Activated CD4-positive, alpha-beta T cell treated with anti-CD3 and anti-CD28 coated beads, Interleukin-2, amount 50 U/mL, for 4 hours (primary cell): Measurements from ENCODE around the gene POLN.
"Not testable (repeated sequence)": the region's sequence is repeated elsewhere in the genome, so short reads cannot be mapped to it uniquely, and the experiment has no call there.

Experiments
- DNase-seq, 2 experiments: peaks; one replicate each; pipeline ENCODE4 v3.0.0-alpha.2; 2020

Gene POLN

DNA sequence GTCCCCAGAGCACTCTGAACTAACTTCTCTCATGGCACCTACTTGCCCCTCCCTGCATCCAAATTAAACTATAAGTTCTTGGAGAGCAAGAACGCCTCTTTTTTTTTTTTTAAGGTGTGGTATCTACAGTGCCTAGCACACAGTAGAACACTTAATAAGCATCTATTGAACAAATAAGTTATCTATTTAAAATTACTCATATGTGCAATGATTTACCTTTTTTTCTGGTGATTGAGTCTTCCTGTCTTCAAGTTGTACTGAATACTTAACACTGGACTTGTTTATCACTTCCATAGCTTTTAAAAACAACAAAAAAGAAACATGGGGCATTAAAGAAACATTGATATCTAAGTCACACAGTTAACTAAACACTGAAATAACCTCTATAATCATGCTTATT lies 29.1 kb downstream of the POLN start:
- DNase-seq = no peak

DNA sequence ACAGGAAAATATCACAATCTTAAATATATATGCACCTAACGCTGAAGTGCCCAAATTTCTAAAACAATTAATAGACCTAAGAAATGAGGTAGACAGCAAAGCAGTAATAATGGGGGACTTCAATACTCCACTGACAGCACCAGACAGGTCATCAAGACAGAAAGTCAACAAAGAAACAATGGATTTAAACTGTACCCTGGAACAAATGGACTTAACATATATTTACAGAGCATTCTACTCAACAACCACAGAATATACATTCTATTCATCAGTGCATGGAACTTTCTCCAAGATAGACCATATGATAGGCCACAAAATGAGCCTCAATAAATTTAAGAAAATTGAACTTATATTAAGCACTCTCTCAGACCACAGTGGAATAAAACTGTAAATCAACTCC lies 39.1 kb downstream of the POLN start:
- not testable (repeated sequence) for DNase-seq

DNA sequence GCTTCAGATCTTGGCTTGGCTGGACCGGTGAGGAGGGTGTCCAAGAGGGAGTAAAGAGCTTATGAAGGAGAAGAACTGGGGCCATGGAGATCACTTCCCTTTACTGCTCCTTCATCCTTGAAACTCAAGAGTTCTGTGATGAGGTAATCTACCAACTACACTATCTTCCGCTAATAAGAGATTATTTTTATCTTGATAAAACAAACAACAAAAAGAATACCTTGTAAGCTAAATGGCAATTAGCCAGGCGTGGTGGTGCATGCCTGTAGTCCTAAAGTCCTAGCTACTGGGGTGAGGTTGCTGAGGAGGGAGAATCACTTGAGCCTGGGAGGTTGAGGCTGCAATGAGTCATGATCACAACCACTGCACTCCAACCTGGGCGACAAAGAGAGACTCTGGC lies 47.4 kb downstream of the POLN start:
- no peak for DNase-seq

- DNase-seq = no peak
Measured at GRCh38 chr4:2193326-2193725, 48.6 kb downstream of the POLN start.

GRCh38 chr4:2186865-2187172 lies 55.1 kb downstream of the POLN start:
- DNase-seq = no peak

DNA sequence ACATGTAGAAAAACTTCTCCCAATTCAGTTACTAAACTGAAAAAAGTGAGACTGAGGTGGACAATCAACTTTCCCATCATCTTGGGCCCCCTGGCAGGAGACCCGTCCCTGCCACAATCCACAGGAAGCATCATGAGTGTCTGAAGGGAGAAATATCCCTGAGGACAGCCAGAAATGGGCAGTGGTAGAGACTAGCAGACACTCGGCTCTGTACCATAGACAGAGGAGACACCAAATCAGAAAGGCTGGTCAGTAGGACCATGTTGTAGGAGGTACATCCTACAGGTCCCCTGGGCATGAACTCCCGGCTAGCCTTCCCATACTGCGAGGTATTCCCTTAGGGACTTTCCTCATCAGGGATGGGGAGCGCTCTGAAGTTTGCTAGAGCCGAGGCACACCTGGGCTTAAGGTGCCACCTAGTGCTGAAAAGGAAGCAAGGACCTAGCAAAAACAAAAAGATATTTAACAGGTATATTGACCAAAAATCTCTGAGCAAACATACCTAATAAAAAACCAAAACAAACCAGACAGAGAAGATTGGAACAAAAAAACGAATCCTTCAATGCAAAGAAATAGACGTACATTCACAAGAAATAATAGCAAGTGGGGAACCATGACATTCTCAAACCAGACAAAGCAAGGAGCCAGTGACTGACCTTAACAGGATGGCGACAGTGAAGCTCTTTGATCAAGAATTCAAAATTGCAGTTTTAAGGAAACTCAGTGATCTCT lies 55.6 kb downstream of the POLN start:
- DNase-seq = no peak

DNA sequence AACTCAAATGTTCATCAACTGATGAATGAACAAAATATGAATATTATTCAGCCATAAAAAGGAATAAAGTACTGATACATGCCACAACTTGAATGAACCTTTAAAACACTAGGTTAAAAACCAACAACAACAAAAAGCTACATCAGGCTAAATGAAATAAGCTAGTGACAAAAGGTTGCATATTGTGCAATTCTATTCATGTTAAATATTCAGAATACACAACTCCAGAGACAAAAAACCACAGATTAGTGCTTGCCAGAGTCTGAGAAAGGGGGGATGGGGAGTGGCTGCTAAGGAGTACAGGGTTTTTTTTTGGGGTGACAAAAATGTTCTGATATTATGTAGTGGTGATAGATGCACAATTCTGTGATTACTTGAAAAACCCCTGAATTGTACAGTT lies 58.5 kb downstream of the POLN start:
- DNase-seq = no peak

DNA sequence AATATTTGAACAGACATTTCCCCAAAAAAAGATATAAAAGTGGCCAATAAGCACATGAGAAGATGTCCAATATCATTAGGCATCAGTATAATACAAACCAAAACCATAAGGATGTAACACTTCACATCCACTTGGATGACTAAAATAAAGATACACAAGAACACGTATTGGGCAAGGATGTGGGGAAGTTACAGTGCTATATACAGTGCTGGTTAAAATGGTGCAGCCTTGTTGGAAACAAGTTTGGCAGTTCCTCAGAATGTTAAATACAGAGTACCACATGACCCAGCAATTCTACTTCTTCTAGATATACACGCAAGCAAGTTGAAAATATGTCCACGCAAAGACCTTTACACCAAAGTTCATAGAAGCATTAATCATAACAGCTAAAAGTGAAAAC lies 58.9 kb downstream of the POLN start:
- no peak for DNase-seq

DNA sequence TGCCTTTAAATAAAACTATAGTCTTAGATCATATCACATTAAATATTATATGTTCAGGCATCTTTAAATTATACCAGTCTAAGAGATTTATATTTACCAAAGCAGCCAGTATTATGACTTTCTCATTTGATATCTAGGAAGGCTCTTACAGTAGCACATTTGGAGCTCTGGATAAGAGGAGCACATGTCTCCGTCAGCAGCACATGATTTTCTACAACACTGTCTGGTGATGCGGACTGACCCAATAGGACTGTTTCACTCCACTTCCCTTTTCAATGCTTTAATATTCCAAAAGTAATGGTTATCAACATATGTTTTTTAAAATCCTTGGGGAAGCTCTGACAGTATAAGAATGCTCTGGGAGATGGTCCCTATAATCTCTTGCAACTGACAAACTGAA lies 61.5 kb downstream of the POLN start:
- no peak for DNase-seq

DNA sequence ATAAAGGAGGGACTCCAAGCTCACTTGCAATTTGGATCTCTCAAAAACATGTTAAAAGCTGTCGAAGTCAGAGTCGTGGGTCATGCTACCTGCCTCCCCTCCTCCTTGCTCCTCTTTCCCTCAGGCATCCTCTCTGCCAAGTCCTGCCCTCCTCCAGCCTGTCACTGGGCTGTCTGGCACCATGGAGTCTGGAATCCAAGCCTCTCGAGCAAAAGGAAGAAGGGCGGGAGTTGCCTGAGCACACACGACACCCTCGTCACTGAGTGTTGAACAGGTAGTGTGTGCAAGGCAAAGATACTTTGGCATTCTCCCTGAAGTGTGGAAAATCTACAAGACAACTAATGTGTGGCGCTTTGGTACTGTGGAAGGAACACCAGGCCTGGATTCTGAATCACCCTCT lies 62.2 kb downstream of the POLN start:
- DNase-seq = no peak

DNA sequence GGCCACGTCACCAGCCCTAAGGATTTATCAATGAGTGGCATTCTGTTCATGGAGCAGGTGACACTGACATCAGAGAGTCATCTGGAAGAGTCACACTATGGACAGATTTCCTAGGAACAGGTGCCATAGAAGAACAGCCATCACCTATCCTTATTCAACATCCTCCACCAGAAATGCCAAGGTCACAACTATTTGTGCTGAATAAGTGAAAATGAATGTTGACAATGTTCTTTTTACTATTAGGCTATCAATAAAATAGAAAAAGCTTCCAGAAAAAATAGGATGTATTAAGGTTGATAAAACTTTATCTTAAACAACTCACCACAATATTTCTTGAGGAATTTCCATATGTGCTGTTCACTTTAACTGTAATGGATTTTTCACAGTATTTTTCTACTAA lies 62.9 kb downstream of the POLN start:
- DNase-seq = no peak

- DNase-seq = no peak
Measured at GRCh38 chr4:2177443-2178093, 64.4 kb downstream of the POLN start.

GRCh38 chr4:2175990-2176698 lies 65.8 kb downstream of the POLN start:
- DNase-seq = no peak

- no peak for DNase-seq
Measured at GRCh38 chr4:2174061-2174460, 67.9 kb downstream of the POLN start.

- DNase-seq = no peak
Measured at GRCh38 chr4:2172627-2173231, 69.2 kb downstream of the POLN start.

DNA sequence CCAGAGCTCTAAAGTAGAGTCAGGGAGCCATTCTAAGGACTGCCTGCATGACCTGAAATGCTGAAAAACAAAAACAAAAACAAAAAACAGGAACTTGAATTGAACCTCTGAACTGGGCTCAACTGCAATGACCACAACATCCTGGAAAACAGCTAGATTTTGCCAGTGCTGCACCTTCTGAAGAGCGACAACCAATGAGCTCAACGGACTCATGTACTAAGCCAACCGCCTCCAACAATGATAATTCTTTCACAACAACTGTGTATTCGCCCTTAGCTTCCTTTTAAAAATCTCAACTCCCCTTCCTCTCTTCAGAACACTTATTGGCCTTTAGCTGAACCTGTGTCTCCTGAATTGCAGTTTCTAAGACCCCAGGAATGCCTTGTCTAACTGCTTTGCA lies 69.8 kb downstream of the POLN start:
- no peak for DNase-seq

GRCh38 chr4:2168469-2169319 lies 73.2 kb downstream of the POLN start:
- no peak for DNase-seq

DNA sequence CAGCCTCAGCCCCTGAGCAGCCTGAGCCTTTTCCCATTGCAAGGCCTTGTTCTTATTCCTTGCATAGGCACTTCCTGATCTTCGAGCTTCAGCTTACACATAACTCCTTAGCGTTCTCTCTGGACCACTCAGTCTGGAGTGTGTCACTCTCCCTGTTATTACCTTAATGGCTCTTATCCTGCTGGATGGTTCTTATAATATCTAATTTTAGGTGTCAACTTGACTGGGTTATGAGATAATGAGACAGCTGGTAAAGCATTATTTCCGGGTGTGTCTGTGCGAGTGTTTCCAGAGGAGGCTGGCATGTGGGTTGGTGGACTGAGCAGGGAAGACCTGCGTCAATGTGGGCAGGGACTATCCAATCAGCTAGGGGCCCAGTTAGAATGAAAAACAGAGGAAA lies 75.7 kb downstream of the POLN start:
- DNase-seq = no peak

DNA sequence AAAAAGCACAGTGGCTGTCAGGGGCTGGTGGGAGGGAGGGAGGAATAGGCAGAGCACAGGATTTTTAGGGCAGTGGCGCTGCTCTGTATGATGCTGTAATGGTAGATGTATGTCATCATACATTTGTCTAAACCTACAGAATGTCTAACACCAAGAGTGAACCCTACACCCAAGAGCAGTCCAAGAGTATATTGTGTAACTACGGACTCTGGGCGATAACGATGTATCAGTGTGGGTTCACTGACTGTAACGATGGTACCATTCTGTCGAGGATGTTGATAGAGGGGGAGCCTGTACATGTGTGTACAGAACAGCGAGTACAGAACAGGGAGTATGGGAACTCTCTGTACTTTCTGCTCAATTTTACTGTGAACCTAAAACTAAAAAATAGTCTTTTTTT lies 76.5 kb downstream of the POLN start:
- DNase-seq = no peak

DNA sequence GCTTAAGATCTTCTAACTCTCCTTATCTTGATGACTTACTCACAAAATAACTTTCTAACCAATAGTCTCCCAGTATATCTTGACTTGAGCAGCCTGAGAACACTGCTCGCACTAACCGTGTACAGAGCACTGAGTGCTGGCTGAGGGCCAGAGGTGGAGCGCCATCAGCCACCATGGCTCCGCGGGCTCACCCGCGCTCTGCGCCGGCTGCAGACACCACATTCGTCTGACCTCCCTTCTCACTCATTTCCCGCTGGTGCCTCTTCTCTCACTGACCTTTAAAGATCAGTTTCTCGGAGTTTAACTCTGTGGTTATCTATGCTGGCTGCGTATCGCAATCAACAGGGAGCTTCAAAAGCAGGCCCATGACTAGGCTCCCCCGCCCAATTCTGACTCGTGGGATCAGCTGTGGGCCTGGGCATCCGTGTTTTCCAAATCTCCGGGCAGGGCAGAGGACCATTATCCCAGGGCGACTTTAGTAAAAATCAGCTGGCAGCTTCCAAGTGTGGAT lies 78.6 kb downstream of the POLN start:
- DNase-seq = no peak

DNA sequence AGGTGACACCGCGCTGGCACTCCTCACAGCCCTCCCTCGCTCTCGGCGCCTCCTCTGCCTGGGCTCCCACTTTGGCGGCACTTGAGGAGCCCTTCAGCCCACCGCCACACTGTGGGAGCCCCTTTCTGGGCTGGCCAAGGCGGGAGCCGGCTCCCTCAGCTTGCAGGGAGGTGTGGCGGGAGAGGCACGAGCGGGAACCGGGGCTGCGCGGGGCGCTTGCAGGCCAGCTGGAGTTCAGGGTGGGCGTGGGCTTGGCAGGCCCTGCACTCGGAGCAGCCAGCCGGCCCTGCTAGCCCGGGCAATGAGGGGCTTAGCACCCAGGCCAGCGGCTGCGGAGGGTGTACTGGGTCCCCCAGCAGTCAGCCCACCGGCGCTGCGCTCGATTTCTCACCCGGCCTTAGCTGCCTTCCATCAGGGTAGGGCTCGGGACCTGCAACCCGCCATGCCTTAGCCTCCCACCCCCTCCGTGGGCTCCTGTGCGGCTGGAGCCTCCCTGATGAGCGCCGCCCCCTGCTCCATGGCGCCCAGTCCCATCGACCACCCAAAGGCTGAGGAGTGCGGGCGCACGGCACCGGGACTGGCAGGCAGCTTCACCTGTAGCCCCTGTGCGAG lies 80.7 kb downstream of the POLN start:
- DNase-seq = not testable (repeated sequence)

GRCh38 chr4:2159931-2160330 lies 82.0 kb downstream of the POLN start:
- no peak for DNase-seq
